Subcutaneous adipose tissue (tissue), 4 donors: ENCODE measurements around the gene RHAG. TPM values are rescaled to one million over a fixed set of nuclear protein-coding genes. Genes with fewer than 3 reads are reported as not detected.

Source experiments
- total RNA-seq, 4 donors: library from RNA; depleted of rRNA; stranded (reverse); fragments of >200 nt; gene quantifications; one replicate each; pipeline ENCODE4 v1.1.0, GENCODE V29; 2016
- TF ChIP-seq, protein P1 (sequence below): fragments of 450-650 bp; IDR thresholded peaks from one replicate; pipeline ENCODE4 v1.5.1; 2016; ENCODE audit warnings: low read depth, mild to moderate bottlenecking, control low read depth, antibody characterized with exemption, moderate library complexity

RHAG gene
- total RNA-seq, 4 donors from 2014 or later: not detected

- TF ChIP-seq, protein P1, sequence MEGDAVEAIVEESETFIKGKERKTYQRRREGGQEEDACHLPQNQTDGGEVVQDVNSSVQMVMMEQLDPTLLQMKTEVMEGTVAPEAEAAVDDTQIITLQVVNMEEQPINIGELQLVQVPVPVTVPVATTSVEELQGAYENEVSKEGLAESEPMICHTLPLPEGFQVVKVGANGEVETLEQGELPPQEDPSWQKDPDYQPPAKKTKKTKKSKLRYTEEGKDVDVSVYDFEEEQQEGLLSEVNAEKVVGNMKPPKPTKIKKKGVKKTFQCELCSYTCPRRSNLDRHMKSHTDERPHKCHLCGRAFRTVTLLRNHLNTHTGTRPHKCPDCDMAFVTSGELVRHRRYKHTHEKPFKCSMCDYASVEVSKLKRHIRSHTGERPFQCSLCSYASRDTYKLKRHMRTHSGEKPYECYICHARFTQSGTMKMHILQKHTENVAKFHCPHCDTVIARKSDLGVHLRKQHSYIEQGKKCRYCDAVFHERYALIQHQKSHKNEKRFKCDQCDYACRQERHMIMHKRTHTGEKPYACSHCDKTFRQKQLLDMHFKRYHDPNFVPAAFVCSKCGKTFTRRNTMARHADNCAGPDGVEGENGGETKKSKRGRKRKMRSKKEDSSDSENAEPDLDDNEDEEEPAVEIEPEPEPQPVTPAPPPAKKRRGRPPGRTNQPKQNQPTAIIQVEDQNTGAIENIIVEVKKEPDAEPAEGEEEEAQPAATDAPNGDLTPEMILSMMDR: no peak
Measured at GRCh38 chr6:49647476-49647875, 10.8 kb upstream of the RHAG start.

GRCh38 chr6:49646942-49647341, 10.3 kb upstream of the RHAG start:
- TF ChIP-seq, protein P1: no peak

DNA sequence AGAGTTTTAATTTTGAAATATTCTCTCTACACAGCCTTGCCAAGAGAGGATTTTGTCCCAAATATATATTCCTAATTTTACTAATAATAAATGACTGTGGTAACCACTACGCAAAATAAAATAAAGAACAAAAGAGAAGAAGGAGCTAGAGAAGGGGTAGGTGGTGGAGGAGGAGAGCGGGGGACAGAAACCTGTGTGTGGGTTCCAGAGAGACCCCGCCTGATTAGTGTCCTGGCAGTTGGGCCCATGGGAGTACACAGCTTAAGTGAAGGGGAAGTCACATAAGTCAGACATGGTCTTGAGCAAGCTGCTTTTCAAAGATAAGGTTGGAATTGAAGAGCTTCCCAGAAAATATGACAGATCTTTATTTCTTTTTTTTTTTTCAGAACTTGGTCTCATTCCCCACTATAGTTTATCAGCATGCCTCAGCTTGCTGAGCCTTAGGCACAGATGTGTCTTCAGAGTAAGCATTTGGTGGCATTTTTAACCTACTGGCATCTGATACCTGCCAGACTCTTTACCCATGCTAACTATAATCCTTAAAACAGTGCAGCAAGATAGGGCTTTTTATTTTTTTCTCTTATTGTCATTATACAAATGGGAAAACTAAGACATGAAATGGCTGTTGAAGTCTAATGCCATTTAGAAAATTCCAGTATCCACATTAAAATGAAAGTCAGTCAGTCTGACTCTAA, 9.6 kb upstream of the RHAG start:
- TF ChIP-seq, protein P1: no peak

- TF ChIP-seq, protein P1: no peak
Measured at GRCh38 chr6:49645139-49645538, 8.5 kb upstream of the RHAG start.

GRCh38 chr6:49639177-49639817, 2.7 kb upstream of the RHAG start:
- TF ChIP-seq, protein P1: no peak

- TF ChIP-seq, protein P1: no peak
Measured at GRCh38 chr6:49637350-49637731, 702 bp upstream of the RHAG start.

DNA sequence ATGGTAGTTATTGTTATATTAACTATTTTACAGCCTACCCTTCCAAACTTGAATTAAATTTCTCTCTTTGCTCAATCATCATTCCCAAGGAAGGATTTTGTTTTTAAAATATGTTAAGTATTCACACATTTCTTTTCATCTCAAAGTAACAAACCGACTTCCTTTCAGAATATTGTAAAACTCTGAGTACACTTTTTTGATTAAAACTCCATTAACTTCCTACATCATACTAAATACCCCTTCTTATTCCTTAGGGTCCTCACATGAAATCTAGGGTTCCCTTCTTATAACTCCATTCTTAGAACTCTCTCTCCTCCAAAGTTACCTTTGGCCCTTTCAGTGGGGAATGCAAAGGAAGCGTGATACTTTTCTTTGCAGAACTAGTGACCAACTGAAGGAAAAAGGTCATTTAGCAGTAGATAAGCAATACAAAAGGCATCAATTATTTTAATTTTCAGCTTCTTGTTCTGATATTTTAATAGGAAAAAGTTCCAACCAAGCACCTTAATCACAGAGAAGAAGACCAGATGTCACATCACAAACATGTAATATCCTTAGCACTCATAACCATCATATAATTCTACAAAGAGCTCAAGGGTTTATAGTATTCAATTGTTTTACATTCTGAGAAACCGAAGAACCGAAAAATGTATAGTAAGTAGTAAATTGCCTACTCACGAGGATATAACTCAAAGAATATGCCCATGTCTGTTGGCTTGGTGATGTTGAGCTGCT, 494 bp downstream of the RHAG start:
- TF ChIP-seq, protein P1: no peak
